Neural progenitor cell (in vitro differentiated cells): ENCODE data around the gene DGKD. TPM values are rescaled to one million over a fixed set of nuclear protein-coding genes. Genes with fewer than 3 reads are reported as not detected.
A peak's percentile ranks its signal among the peaks of the same experiment; 100 is the strongest.

Experiments used
- DNase-seq: peaks from one replicate; pipeline ENCODE4 v3.0.0-alpha.2; 2016; ENCODE audit warnings: low spot score
- H2AFZ ChIP-seq: fragments of 200-600 bp; sonication (generic); replicated peaks from 2 replicates; pipeline ENCODE4 v1.6.1; 2016; ENCODE audit warnings: antibody characterized with exemption
- H3F3A ChIP-seq: fragments of 200-600 bp; sonication (generic); 2 replicates; pipeline ENCODE4 v1.6.1; 2016; ENCODE audit warnings: antibody characterized with exemption, low read depth
- H3K27ac ChIP-seq: fragments of 200-600 bp; sonication (generic); 2 replicates; pipeline ENCODE4 v1.5.1; 2016; ENCODE audit warnings: mild to moderate bottlenecking
- H3K27me3 ChIP-seq: fragments of 200-600 bp; sonication (generic); 2 replicates; pipeline ENCODE4 v1.6.1; 2016; ENCODE audit warnings: mild to moderate bottlenecking, moderate library complexity
- H3K36me3 ChIP-seq: fragments of 200-600 bp; sonication (generic); 2 replicates; pipeline ENCODE4 v1.5.1; 2016
- H3K4me1 ChIP-seq: fragments of 200-600 bp; sonication (generic); 2 replicates; pipeline ENCODE4 v1.6.1; 2016; ENCODE audit warnings: mixed run types
- H3K4me2 ChIP-seq: fragments of 200-600 bp; sonication (generic); 2 replicates; pipeline ENCODE4 v1.6.1; 2016
- H3K4me3 ChIP-seq: fragments of 200-600 bp; sonication (generic); 2 replicates; pipeline ENCODE4 v1.5.1; 2016
- H3K79me2 ChIP-seq: fragments of 200-600 bp; sonication (generic); 2 replicates; pipeline ENCODE4 v1.6.1; 2016; ENCODE audit warnings: low read depth
- H3K9ac ChIP-seq: fragments of 200-600 bp; sonication (generic); 2 replicates; pipeline ENCODE4 v1.6.1; 2016
- H3K9me3 ChIP-seq: fragments of 200-600 bp; sonication (generic); 2 replicates; pipeline ENCODE4 v1.5.1; 2016; ENCODE audit warnings: low read depth
- H4K20me1 ChIP-seq: fragments of 200-600 bp; sonication (generic); 2 replicates; pipeline ENCODE4 v1.6.1; 2016; ENCODE audit warnings: low read depth
- H3K27ac Mint-ChIP-seq: 3 replicates; pipeline ENCODE4 v1.8.0; 2021; ENCODE audit warnings: mixed read lengths
- H3K27me3 Mint-ChIP-seq: 2 replicates; pipeline ENCODE4 v1.8.0; 2022; ENCODE audit warnings: low read depth, mild to moderate bottlenecking, inconsistent platforms, moderate library complexity, mixed read lengths; ENCODE audit not compliant: insufficient read depth
- H3K36me3 Mint-ChIP-seq: 3 replicates; pipeline ENCODE4 v1.8.0; 2021; ENCODE audit warnings: mixed read lengths
- H3K4me1 Mint-ChIP-seq: 3 replicates; pipeline ENCODE4 v1.8.0; 2021; ENCODE audit warnings: mixed read lengths
- H3K4me3 Mint-ChIP-seq: 3 replicates; pipeline ENCODE4 v1.8.0; 2021; ENCODE audit warnings: mild to moderate bottlenecking, moderate library complexity, mixed read lengths
- H3K9me3 Mint-ChIP-seq: 3 replicates; pipeline ENCODE4 v1.8.0; 2020; ENCODE audit warnings: mixed read lengths
- EZH2 ChIP-seq: fragments of 200-600 bp; sonication (generic); IDR thresholded peaks from 2 replicates; pipeline ENCODE4 v1.6.1; 2017; ENCODE audit warnings: antibody characterized with exemption, mild to moderate bottlenecking, moderate library complexity
- EZH2phosphoT487 ChIP-seq: fragments of 200-600 bp; sonication (generic); IDR thresholded peaks from 2 replicates; pipeline ENCODE4 v1.6.1; 2017; ENCODE audit warnings: antibody characterized with exemption
- total RNA-seq: library from RNA; depleted of rRNA; stranded (reverse); fragments of >200 nt; gene quantifications from 2 replicates; pipeline ENCODE4 v1.2.3, GENCODE V29; 2015; ENCODE audit warnings: low replicate concordance
- TF ChIP-seq, protein P1 (sequence below): fragments of 200-600 bp; sonication (generic); IDR thresholded peaks from 2 replicates; pipeline ENCODE4 v1.5.1; 2017; ENCODE audit warnings: antibody characterized with exemption, mild to moderate bottlenecking

DGKD gene
- total RNA-seq, 1 donor from 2014 or later = 10.9 TPM

DNA sequence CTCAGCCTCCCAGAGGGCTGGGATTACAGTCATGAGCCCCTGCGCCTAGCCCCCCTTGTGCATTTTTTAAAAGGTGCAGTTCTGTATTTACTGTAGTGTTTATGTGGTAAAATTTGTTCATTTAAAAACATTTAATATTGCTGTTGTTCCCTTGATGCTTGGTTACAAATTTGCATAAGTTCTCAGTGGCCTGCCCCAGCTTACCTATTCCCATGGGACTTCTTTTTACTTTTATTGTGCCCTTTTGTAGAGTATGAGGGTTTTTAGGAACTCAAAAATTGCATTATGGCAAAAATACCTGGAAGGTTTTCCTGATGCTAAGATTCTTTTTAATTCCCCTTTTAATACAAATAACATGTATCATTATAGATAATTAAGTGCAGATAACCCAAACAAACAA lies 63.0 kb downstream of the DGKD start:
- TF ChIP-seq EZH2 (no peak), EZH2phosphoT487 (no peak)
- TF ChIP-seq, protein P1, sequence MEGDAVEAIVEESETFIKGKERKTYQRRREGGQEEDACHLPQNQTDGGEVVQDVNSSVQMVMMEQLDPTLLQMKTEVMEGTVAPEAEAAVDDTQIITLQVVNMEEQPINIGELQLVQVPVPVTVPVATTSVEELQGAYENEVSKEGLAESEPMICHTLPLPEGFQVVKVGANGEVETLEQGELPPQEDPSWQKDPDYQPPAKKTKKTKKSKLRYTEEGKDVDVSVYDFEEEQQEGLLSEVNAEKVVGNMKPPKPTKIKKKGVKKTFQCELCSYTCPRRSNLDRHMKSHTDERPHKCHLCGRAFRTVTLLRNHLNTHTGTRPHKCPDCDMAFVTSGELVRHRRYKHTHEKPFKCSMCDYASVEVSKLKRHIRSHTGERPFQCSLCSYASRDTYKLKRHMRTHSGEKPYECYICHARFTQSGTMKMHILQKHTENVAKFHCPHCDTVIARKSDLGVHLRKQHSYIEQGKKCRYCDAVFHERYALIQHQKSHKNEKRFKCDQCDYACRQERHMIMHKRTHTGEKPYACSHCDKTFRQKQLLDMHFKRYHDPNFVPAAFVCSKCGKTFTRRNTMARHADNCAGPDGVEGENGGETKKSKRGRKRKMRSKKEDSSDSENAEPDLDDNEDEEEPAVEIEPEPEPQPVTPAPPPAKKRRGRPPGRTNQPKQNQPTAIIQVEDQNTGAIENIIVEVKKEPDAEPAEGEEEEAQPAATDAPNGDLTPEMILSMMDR = no peak
- no peak overlapping the region for H3K27ac Mint-ChIP-seq
- DNase-seq = no peak
- Histone ChIP-seq H3K36me3 (peaks cover 3% of the 10 kb centered on the region), H3K9me3 (no peaks in the 10 kb centered on the region), H3K4me2 (no peak overlapping the region), H3K4me1 (peaks cover 10% of the 10 kb centered on the region), H3K27me3 (no peaks in the 10 kb centered on the region), H3K79me2 (no peaks in the 10 kb centered on the region), H3K27ac (no peak overlapping the region), H3F3A (no peaks in the 10 kb centered on the region), H3K4me3 (no peak overlapping the region), H4K20me1 (no peaks in the 10 kb centered on the region), H3K9ac (no peak overlapping the region), H2AFZ (no peak overlapping the region)
- peaks cover 22% of the 10 kb centered on the region for H3K4me1 Mint-ChIP-seq
- peaks cover 8% of the 10 kb centered on the region for H3K27me3 Mint-ChIP-seq
- H3K36me3 Mint-ChIP-seq = peaks cover 11% of the 10 kb centered on the region
- peaks cover 7% of the 10 kb centered on the region for H3K9me3 Mint-ChIP-seq
- H3K4me3 Mint-ChIP-seq = no peak overlapping the region

DNA sequence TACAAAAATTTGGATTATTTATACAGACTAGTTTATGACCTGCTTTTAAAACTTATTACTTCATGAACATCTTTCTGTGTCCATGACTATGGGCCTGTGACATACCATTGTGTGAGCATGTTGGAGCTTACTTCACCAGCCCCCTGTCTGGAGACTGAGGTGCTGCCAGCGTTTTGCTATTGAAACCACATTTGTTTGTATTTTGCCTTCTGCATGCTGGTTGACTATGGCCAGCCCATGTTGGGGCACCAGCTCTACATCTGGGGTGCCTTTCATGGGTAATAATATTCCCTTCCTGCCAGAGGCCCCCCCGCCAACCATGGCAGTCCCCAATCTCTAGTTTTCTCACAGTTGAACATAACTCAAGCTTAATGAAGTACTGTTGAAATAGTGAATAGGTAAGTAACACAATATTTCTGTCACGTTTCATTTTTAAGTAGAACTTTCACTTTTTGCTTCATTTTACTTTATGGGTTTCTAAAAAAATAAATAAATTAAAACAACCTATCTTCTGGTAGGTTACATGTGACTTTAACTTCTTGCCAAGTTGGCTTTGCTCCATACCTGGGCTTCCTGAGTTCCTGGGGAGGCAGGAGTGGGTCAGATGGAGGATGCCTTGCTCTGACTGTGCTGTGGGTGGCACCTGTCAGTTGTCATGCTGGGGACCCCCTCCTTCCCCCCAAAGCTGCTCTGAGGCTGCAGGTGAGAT lies 63.9 kb downstream of the DGKD start:
- H4K20me1 ChIP-seq = no peaks in the 10 kb centered on the region
- H3K27ac Mint-ChIP-seq = no peak overlapping the region
- H3K36me3 ChIP-seq = no peaks in the 10 kb centered on the region
- H3K4me1 ChIP-seq = peaks cover 10% of the 10 kb centered on the region
- no peak overlapping the region for H3K4me3 Mint-ChIP-seq
- no peaks in the 10 kb centered on the region for H3K9me3 Mint-ChIP-seq
- H3K4me1 Mint-ChIP-seq = peaks cover 22% of the 10 kb centered on the region
- DNase-seq = no peak
- no peak overlapping the region for H3K4me3 ChIP-seq
- H3F3A ChIP-seq = no peaks in the 10 kb centered on the region
- no peaks in the 10 kb centered on the region for H3K79me2 ChIP-seq
- H3K27me3 Mint-ChIP-seq = peaks cover 8% of the 10 kb centered on the region
- no peak overlapping the region for H3K27ac ChIP-seq
- peaks cover 4% of the 10 kb centered on the region for H3K36me3 Mint-ChIP-seq
- no peak overlapping the region for H3K4me2 ChIP-seq
- TF ChIP-seq EZH2 = no peak
- TF ChIP-seq, protein P1 = no peak
- TF ChIP-seq EZH2phosphoT487 = no peak
- H3K9ac ChIP-seq = no peak overlapping the region
- H2AFZ ChIP-seq = no peak overlapping the region
- H3K27me3 ChIP-seq = no peaks in the 10 kb centered on the region
- H3K9me3 ChIP-seq = no peaks in the 10 kb centered on the region

DNA sequence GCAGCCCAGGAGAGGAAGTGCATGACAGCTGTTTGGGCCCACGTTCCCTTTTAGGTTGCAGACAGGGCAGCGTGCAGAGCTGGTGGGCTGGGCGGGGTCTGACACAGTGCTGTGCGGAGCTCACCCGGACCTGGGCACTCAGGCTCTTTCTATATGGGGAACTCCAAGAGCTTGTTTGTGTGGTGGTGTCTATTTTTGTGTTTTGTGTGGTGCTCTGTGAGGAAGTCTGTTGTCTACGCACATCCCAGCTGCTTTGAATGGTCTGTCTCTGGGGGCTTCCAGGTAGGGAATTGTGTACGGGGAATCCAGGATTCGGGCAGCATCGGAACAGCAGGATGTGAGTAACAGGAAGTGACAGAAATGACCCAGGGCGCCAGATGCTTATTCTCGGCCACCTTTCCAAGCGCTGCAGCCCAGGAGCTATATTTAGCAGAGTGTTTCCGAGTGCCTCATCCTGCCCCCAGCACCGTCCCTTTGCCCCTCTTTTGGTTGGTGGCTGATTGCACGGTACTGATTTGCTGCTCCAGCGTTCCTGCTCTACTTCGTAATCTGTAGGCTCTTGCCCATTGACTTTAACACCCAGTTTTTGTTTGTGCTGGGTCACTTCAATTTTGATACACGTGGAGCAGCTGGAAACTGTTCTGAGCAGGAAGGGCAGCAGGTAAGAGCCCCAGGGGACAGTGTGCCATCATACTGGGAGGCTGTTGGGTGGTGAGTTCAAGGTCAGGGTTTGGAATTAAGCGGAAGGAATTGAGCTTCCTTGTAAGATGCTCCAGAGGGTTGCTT lies 64.7 kb downstream of the DGKD start:
- no peak overlapping the region for H3K4me3 ChIP-seq
- no peak overlapping the region for H3K4me2 ChIP-seq
- no peaks in the 10 kb centered on the region for H3K27me3 ChIP-seq
- peaks cover 10% of the 10 kb centered on the region for H3K4me1 ChIP-seq
- no peaks in the 10 kb centered on the region for H4K20me1 ChIP-seq
- DNase-seq = no peak
- H3K36me3 Mint-ChIP-seq = peaks cover 6% of the 10 kb centered on the region
- no peak overlapping the region for H3K4me3 Mint-ChIP-seq
- no peak overlapping the region for H3K9ac ChIP-seq
- H3K27ac Mint-ChIP-seq = peak overlapping the region; percentile 83
- H3K9me3 ChIP-seq = no peaks in the 10 kb centered on the region
- H2AFZ ChIP-seq = no peak overlapping the region
- H3K27ac ChIP-seq = no peak overlapping the region
- H3K36me3 ChIP-seq = no peaks in the 10 kb centered on the region
- H3K27me3 Mint-ChIP-seq = peaks cover 8% of the 10 kb centered on the region
- TF ChIP-seq EZH2 (no peak), EZH2phosphoT487 (no peak)
- TF ChIP-seq, protein P1 = no peak
- no peaks in the 10 kb centered on the region for H3K79me2 ChIP-seq
- H3K9me3 Mint-ChIP-seq = no peaks in the 10 kb centered on the region
- H3K4me1 Mint-ChIP-seq = peaks cover 22% of the 10 kb centered on the region
- no peaks in the 10 kb centered on the region for H3F3A ChIP-seq
